Astrocyte of the cerebellum (primary cell): ENCODE data around the gene KPNA4.

ENCODE experiments used
- DNase-seq: peaks from one replicate; pipeline ENCODE4 v3.0.0-alpha.2; 2011; ENCODE audit warnings: low read depth
- H3K4me3 ChIP-seq: 2 replicates; pipeline ENCODE4 v1.5.1; 2011; ENCODE audit warnings: mild to moderate bottlenecking, low read depth, low read length, moderate library complexity
- CTCF ChIP-seq: IDR thresholded peaks from 2 replicates; pipeline ENCODE4 v1.5.1; 2012; ENCODE audit warnings: low read length, low read depth, moderate library complexity, mild to moderate bottlenecking; ENCODE audit errors: missing control alignments
- in situ Hi-C: cut with HindIII; loops from 2 replicates; pipeline ENCODE4 v1.10.0; 2017; ENCODE audit warnings: low sequenced_read_pairs

The KPNA4 gene

DNA sequence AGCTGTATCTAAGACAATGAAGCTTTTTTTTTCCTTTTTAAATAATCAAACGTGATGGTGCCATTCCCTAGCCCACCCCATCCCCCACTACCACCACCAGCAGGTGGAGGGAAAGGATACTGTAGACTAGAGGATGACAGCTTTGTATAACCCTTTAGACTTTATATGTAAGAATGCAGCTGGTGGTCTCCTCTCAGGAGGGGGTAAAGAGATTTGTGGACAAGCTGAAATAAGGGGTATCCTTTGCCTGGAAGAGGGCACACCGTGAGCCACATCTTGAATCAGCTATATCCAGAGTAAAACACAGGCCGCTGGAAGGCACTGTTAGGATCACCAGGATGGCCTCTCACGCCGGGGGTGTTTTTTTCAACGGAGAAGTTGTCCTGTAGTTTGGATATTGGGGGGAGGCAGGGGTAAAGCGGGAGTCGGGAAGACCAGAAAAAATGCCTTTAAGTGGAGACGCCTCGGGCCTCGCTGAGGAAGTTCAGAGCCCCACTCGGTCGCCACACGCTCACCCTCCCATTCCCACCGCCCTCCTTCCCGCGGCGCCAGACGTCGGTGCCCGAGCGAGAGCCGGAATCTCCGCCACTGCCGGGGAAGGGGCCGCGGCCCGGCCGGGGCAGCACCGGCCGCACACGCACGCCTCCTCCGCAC, 986 bp downstream of the KPNA4 start:
- in situ Hi-C loops, result no loop called here
- peak overlapping the region; percentile 73 for H3K4me3 ChIP-seq
- DNase-seq, result no peak
- no peak for TF ChIP-seq CTCF

DNA sequence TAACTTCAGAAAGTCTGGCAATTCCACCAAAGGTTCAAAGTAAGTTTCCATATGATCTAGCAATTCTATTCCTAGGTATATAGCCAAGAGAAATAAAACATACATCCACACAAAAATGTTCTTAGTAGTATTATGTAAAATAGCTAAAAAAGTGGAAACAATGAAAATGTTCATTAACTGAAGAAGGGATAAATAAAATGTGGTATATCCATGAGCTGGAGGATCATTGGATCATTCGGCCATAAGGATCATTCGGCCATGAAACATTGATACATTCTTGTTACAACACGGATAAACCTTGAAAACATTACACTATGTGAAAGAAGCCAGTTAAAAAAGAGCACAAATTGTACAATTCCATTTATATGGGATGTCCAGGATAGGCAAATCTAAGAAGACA, 2.4 kb downstream of the KPNA4 start:
- no peak overlapping the region for H3K4me3 ChIP-seq

GRCh38 chr3:160557571-160557970, 7.8 kb downstream of the KPNA4 start:
- no peak for DNase-seq
- TF ChIP-seq CTCF, result no peak
- H3K4me3 ChIP-seq, result no peak overlapping the region
- in situ Hi-C loops, result no loop called here

More for the DNA sequence above, 2.4 kb downstream of the KPNA4 start:
- TF ChIP-seq CTCF, result no peak
- DNase-seq, result no peak
- in situ Hi-C loops, result no loop called here

GRCh38 chr3:160556141-160556540, 9.2 kb downstream of the KPNA4 start:
- in situ Hi-C loops, result no loop called here
- no peak for TF ChIP-seq CTCF
- H3K4me3 ChIP-seq, result no peak overlapping the region
- no peak for DNase-seq

GRCh38 chr3:160554980-160555379, 10.4 kb downstream of the KPNA4 start:
- H3K4me3 ChIP-seq, result no peak overlapping the region
- in situ Hi-C loops, result no loop called here
- no peak for DNase-seq
- TF ChIP-seq CTCF, result no peak

GRCh38 chr3:160553827-160554226, 11.5 kb downstream of the KPNA4 start:
- in situ Hi-C loops, result no loop called here
- no peak for TF ChIP-seq CTCF
- DNase-seq, result no peak
- H3K4me3 ChIP-seq, result no peak overlapping the region
